Inflammatory macrophage (primary cell): ENCODE data around the gene C13orf46.
"Not testable (repeated sequence)": the region's sequence is repeated elsewhere in the genome, so short reads cannot be mapped to it uniquely, and the experiment has no call there.

ENCODE experiments used
- DNase-seq, 2 donors: peaks; one replicate each; pipeline ENCODE4 v3.0.0-alpha.2; 2020 to 2022
- total RNA-seq, 18 experiments: gene quantifications; one replicate each; lab custom pipeline; 2026; ENCODE audit warnings: mixed read lengths in 6 of 18, inconsistent platforms in 2 of 18; lab: John Stamatoyannopoulos, UW

C13orf46 gene
- 0 to 0.60 (median 0.23) reads per million in 18 experiments for total RNA-seq

- no peak for DNase-seq
These were observed at the start of gene C13orf46 for GRCh38 chr13:113973218-113974164. Gene C13orf46 (minus strand): TSS chr13:113974076. CDS start chr13:113973997, 79 bp downstream.

- DNase-seq: no peak
These were observed 49.0 kb upstream of the C13orf46 start for GRCh38 chr13:114022876-114023275.

GRCh38 chr13:114022309-114022669 is 48.4 kb upstream of the C13orf46 start:
- DNase-seq: no peak

GRCh38 chr13:114021464-114022308 is 47.8 kb upstream of the C13orf46 start:
- no peak for DNase-seq

GRCh38 chr13:114020750-114021463 is 47.0 kb upstream of the C13orf46 start:
- no peak for DNase-seq

GRCh38 chr13:114020134-114020533 is 46.3 kb upstream of the C13orf46 start:
- DNase-seq: not testable (repeated sequence)

GRCh38 chr13:114019367-114019766 is 45.5 kb upstream of the C13orf46 start:
- DNase-seq: no peak

GRCh38 chr13:114018461-114019055 is 44.7 kb upstream of the C13orf46 start:
- no peak for DNase-seq

GRCh38 chr13:114017966-114018365 is 44.1 kb upstream of the C13orf46 start:
- DNase-seq: no peak

GRCh38 chr13:114017028-114017630 is 43.3 kb upstream of the C13orf46 start:
- DNase-seq: no peak

GRCh38 chr13:114016321-114017027 is 42.6 kb upstream of the C13orf46 start:
- DNase-seq: no peak

GRCh38 chr13:114015969-114016295 is 42.1 kb upstream of the C13orf46 start:
- no peak for DNase-seq

- no peak for DNase-seq
These were observed 41.5 kb upstream of the C13orf46 start for GRCh38 chr13:114015111-114015968.

- DNase-seq: no peak
These were observed 40.2 kb upstream of the C13orf46 start for GRCh38 chr13:114013952-114014629.

GRCh38 chr13:114013336-114013735 is 39.5 kb upstream of the C13orf46 start:
- no peak for DNase-seq

GRCh38 chr13:114012921-114013320 is 39.0 kb upstream of the C13orf46 start:
- DNase-seq: no peak

- DNase-seq: no peak
These were observed 38.3 kb upstream of the C13orf46 start for GRCh38 chr13:114012141-114012540.

GRCh38 chr13:114011226-114011625 is 37.4 kb upstream of the C13orf46 start:
- no peak for DNase-seq

- DNase-seq: no peak
These were observed 36.7 kb upstream of the C13orf46 start for GRCh38 chr13:114010401-114011101.
